PC-9 (cell line): ENCODE measurements around the gene KLHL35.

Source experiments
- EZH2 ChIP-seq: fragments of 200-600 bp; sonication (generic); IDR thresholded peaks from 2 replicates; pipeline ENCODE4 v1.8.0; 2017; ENCODE audit warnings: antibody characterized with exemption, low read depth
- TF ChIP-seq, protein P1 (sequence below): fragments of 200-600 bp; sonication (generic); conservative IDR thresholded peaks from 2 replicates; pipeline ENCODE4 v1.6.1; 2017; ENCODE audit warnings: mixed run types, antibody characterized with exemption, mild to moderate bottlenecking, moderate library complexity

- TF ChIP-seq, protein P1, sequence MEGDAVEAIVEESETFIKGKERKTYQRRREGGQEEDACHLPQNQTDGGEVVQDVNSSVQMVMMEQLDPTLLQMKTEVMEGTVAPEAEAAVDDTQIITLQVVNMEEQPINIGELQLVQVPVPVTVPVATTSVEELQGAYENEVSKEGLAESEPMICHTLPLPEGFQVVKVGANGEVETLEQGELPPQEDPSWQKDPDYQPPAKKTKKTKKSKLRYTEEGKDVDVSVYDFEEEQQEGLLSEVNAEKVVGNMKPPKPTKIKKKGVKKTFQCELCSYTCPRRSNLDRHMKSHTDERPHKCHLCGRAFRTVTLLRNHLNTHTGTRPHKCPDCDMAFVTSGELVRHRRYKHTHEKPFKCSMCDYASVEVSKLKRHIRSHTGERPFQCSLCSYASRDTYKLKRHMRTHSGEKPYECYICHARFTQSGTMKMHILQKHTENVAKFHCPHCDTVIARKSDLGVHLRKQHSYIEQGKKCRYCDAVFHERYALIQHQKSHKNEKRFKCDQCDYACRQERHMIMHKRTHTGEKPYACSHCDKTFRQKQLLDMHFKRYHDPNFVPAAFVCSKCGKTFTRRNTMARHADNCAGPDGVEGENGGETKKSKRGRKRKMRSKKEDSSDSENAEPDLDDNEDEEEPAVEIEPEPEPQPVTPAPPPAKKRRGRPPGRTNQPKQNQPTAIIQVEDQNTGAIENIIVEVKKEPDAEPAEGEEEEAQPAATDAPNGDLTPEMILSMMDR: no peak
- TF ChIP-seq EZH2: no peak
These were observed 46.7 kb upstream of the KLHL35 start for GRCh38 chr11:75479597-75480145.
